HG03097 (cell line): ENCODE measurements around the gene NEO1.
"Not testable (repeated sequence)": the region's sequence is repeated elsewhere in the genome, so short reads cannot be mapped to it uniquely, and the experiment has no call there.

Experiments
- ATAC-seq: cut with Tn5 transposase; IDR thresholded peaks from one replicate; pipeline ENCODE4 v1.9.1; 2021; ENCODE audit not compliant: unreplicated experiment, low FRiP score

NEO1 gene

DNA sequence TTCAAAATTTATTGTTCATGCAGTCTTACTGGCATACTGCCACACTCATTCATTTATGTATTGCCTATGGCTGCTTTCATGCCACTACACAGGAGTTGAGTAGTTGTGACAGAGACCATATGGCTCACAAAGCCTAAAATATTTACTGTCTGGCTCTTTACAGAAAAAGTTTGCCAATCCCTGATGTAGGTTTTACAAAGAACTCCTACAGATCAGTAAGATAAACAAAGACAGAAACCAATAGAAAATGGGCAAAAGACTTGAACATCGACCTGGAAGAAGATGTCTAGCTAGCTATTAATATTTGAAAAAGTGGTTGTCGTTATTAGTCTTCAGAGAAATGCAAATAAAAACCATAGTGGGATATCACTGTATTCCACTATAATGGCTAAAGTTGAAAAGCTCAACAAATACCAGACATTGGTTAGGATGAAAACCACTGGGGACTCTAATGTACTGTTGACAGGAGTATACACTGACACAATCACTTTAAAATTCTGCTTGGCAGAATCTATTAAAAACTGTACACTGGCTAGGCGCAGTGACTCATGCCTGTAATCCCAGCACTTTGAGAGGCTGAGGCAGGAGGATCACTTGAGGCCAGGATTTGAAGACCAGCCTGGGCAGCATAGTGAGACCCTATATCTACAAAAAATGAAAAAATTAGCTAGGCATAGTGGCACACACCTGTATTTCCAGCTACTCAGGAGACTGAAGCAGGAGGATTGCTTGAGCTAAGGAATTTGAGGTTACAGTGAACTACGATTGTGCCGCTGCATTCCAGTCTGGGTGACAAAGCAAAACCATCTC lies 87.7 kb downstream of the NEO1 start:
- no peak for ATAC-seq

- ATAC-seq, result no peak
Observed at GRCh38 chr15:73141216-73141900, 89.1 kb downstream of the NEO1 start.

GRCh38 chr15:73142802-73143762 lies 90.8 kb downstream of the NEO1 start:
- ATAC-seq, result peak; percentile 74

DNA sequence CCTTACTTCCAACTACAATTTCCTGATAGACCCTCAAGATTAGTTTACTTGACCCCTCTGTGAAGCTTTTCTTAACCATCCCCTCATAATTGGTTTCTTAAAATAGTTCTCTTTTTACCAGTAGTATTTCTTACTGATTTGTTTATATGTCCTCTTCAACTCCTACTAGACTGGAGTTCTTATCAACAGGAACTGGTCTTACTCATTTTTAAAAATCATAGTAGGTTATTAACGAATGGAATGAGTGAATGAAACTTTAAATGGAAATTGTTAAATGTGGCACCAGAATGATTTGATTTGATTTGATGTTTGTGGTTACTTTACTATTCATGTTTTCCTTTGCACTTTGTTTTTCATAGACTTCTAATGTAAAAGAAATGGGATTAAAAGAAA lies 91.5 kb downstream of the NEO1 start:
- no peak for ATAC-seq

DNA sequence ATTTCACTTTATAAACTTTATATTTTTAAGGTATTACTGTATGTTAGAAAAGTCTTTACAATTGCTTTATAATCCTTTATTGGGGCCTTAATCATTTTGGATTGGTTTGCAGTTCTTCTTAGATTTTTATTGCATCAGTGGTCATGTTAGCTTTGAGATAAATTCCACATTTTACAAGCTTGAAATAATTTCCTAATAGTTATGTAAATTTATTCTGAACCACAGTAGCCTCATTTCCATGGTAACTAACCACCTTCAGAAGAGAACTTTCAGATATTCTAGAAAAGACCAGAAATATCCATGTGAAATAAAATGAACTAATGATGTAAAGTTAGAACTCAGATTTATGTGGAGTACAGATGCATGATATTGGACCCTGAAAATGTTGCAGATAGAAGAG lies 94.2 kb downstream of the NEO1 start:
- no peak for ATAC-seq

GRCh38 chr15:73150831-73151230 lies 98.6 kb downstream of the NEO1 start:
- ATAC-seq, result no peak

DNA sequence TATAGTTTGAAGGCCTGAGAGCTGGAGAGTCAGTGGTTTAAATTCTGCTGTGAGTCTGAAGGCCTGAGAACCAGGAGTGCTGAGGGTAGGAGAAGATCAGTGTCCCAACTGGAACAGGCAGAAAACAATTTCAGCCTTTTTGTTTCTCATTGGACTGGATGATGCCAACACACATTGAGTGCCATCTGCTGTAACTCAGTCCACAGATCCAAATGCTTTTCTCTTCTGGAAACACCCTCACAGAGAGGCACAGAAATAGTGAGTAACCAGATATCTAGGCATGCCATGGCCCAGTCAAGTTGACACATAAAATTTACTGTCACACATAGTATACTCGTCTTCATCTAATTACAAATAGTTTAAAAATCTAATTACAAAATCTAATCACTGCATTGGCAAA lies 100.8 kb downstream of the NEO1 start:
- no peak for ATAC-seq

- no peak for ATAC-seq
Observed at GRCh38 chr15:73153447-73153846, 101.2 kb downstream of the NEO1 start.

- no peak for ATAC-seq
Observed at GRCh38 chr15:73156431-73157191, 104.3 kb downstream of the NEO1 start.

GRCh38 chr15:73161546-73161945 lies 109.3 kb downstream of the NEO1 start:
- no peak for ATAC-seq

GRCh38 chr15:73165435-73165834 lies 113.2 kb downstream of the NEO1 start:
- no peak for ATAC-seq

- ATAC-seq, result no peak
Observed at GRCh38 chr15:73165844-73166243, 113.6 kb downstream of the NEO1 start.

- not testable (repeated sequence) for ATAC-seq
Observed at GRCh38 chr15:73166711-73167110, 114.4 kb downstream of the NEO1 start.

GRCh38 chr15:73168487-73168886 lies 116.2 kb downstream of the NEO1 start:
- no peak for ATAC-seq

- ATAC-seq, result no peak
Observed at GRCh38 chr15:73171711-73172110, 119.4 kb downstream of the NEO1 start.

GRCh38 chr15:73172508-73172907 lies 120.2 kb downstream of the NEO1 start:
- ATAC-seq, result no peak

GRCh38 chr15:73174171-73174570 lies 121.9 kb downstream of the NEO1 start:
- no peak for ATAC-seq

DNA sequence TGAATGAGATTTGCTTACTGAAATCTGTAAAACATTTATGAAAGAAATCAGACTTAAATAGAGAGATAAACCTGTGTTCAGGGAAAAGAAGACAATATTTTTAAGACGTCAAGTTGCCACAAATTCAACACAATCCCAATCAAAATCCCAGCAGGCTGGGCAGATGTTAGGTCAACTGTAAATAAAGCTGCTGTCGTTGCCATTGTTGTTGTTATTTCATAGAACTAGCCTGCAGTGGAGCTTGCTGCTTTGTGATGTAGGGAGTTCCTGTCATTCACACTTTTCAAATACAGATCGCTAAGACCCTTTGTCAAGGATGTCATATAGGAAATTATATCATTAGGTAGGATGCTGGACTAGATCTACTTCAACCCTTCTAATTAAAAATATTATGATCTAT lies 123.1 kb downstream of the NEO1 start:
- no peak for ATAC-seq

- ATAC-seq, result no peak
Observed at GRCh38 chr15:73176598-73176997, 124.3 kb downstream of the NEO1 start.

DNA sequence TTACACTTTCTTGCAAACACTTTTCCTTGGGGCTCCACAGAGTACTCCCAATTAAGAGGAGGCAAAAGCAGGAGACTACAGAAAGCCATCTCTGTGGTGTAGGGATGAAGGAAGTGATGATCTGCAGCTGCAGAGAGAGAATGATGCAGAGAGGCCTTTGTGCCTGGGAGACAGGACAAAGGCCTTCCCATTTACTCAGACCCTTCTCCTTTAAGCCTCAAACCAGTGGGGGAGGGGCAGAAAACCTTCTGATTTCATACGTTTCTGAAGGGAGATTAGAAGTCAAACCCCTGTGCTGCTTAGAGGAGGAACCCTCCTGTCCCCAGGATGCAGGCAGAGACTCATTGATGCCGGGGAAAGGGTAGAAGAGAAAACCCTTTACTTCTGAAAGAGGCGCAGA lies 130.8 kb downstream of the NEO1 start:
- ATAC-seq, result no peak
